SK-N-SH treated with all-trans-retinoic acid at 6 μM for 48 hours (cell line): Measurements from ENCODE around the gene PJA2.
"Not testable (repeated sequence)": the region's sequence is repeated elsewhere in the genome, so short reads cannot be mapped to it uniquely, and the experiment has no call there.

ENCODE experiments used
- ATAC-seq: fragments of 200-7000 bp; cut with Tn5 transposase; 3 replicates; pipeline ENCODE4 v1.9.1; 2020; ENCODE audit warnings: mild to moderate bottlenecking, moderate library complexity
- ARNTL ChIP-seq: fragments of 450-650 bp; formaldehyde crosslinking; IDR thresholded peaks from 2 replicates; pipeline ENCODE4 v1.5.0; 2020; ENCODE audit warnings: low read depth, mild to moderate bottlenecking, moderate library complexity, borderline replicate concordance
- OSR1 ChIP-seq: fragments of 250-450 bp; sonication (Bioruptor Pico); IDR thresholded peaks from 2 replicates; pipeline ENCODE4 v1.8.0; 2022; ENCODE audit warnings: moderate library complexity, mild to moderate bottlenecking, inconsistent platforms
- RARB ChIP-seq: fragments of 250-450 bp; sonication (Bioruptor Pico); IDR thresholded peaks from 2 replicates; pipeline ENCODE4 v1.8.0; 2021; ENCODE audit warnings: mild to moderate bottlenecking, moderate library complexity
- SNAI2 ChIP-seq: fragments of 250-450 bp; sonication (Bioruptor Pico); IDR thresholded peaks from 2 replicates; pipeline ENCODE4 v1.5.0; 2020; ENCODE audit warnings: mild to moderate bottlenecking, moderate library complexity
- ZFP3 ChIP-seq: fragments of 250-450 bp; sonication (Bioruptor Pico); IDR thresholded peaks from 2 replicates; pipeline ENCODE4 v1.5.0; 2020; ENCODE audit warnings: mild to moderate bottlenecking, moderate library complexity
- ZNF565 ChIP-seq: fragments of 450-650 bp; formaldehyde crosslinking; conservative IDR thresholded peaks from 2 replicates; pipeline ENCODE4 v1.5.0; 2020; ENCODE audit warnings: low read depth, mild to moderate bottlenecking, moderate library complexity
- ZNF8 ChIP-seq: fragments of 450-650 bp; formaldehyde crosslinking; IDR thresholded peaks from 2 replicates; pipeline ENCODE4 v1.5.0; 2020; ENCODE audit warnings: mild to moderate bottlenecking, moderate library complexity
- TF ChIP-seq, protein P1 (sequence below): fragments of 250-450 bp; sonication (Bioruptor Pico); IDR thresholded peaks from 2 replicates; pipeline ENCODE4 v1.5.1; 2020; ENCODE audit warnings: low read depth, mild to moderate bottlenecking, moderate library complexity

Gene PJA2

DNA sequence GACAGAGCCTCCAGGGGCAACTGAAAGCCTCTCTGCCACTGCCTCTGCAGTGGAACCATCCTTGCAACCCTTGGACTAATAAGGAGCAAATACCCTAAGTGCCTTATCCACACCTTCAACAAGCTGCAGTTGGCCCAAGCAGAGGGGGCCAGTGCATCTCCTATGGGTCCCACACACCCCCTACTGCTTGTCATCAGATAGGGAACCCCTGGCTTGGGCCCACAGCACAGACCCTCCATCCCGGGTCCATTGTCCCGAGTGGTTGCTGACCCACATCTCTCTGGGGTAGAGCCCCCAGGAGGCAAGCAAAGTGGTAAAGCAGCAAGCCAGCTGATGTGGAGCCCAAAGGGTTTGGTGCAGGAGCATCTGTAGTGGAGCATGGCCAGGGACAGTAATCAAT is 119.5 kb downstream of the PJA2 start:
- TF ChIP-seq ZNF565 (CRISPR knock-in tag) (no peak), ZNF8 (CRISPR knock-in tag) (no peak), SNAI2 (CRISPR knock-in tag) (no peak), RARB (no peak), ZFP3 (CRISPR knock-in tag) (no peak), ARNTL (no peak), OSR1 (CRISPR knock-in tag) (no peak)
- TF ChIP-seq, protein P1, sequence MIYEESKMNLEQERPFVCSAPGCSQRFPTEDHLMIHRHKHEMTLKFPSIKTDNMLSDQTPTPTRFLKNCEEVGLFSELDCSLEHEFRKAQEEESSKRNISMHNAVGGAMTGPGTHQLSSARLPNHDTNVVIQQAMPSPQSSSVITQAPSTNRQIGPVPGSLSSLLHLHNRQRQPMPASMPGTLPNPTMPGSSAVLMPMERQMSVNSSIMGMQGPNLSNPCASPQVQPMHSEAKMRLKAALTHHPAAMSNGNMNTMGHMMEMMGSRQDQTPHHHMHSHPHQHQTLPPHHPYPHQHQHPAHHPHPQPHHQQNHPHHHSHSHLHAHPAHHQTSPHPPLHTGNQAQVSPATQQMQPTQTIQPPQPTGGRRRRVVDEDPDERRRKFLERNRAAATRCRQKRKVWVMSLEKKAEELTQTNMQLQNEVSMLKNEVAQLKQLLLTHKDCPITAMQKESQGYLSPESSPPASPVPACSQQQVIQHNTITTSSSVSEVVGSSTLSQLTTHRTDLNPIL (CRISPR knock-in tag): no peak
- TF ChIP-seq, all 23 proteins: peak for 0
- no peak for ATAC-seq

DNA sequence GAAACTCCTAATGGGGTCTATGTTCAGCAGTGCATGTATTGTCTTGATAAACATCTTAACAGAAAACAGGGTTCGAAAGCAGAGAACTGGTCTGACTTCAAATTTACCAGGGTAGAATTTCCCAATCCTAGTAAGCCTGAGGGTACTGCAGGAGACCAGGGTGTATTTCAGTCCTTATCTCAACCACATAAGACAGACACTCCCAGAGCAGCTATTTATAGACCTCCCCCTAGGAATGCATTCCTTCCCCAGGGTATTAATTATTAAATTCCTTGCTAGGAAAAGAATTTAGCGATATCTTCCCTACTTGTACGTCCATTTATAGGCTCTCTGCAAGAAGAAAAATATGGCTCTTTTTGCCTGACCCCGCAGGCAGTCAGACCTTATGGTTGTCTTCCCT is 123.1 kb downstream of the PJA2 start:
- not testable (repeated sequence) for ATAC-seq
